H1 (cell line): ENCODE results near the gene ACMSD. TPM values are rescaled to one million over a fixed set of nuclear protein-coding genes. Genes with fewer than 3 reads are reported as not detected.

Source experiments
- CTCF ChIA-PET: fragments of 300-600 bp; sonication (Branson Sonifier 250); formaldehyde crosslinking; loops from one replicate; lab custom pipeline; 2021; ENCODE audit not compliant: partially characterized antibody; lab: Charles Lee
- POLR2A ChIA-PET: fragments of 300-600 bp; sonication (Branson Sonifier 250); formaldehyde crosslinking; loops from one replicate; lab custom pipeline; 2021; ENCODE audit warnings: inconsistent platforms; ENCODE audit not compliant: partially characterized antibody; lab: Charles Lee
- DNase-seq, 2 experiments: peaks; one replicate each; pipeline versions ENCODE4 v3.0.0 to v3.0.0-alpha.2; 2010 to 2022; ENCODE audit warnings: low spot score in 2 of 2, low read depth in 1 of 2, mixed read lengths in 1 of 2
- FAIRE-seq: peaks from 2 replicates; lab custom pipeline; 2011; peaks lifted over from hg19 to GRCh38; lab: Jason Lieb, UNC
- H2AFZ ChIP-seq: 2 replicates; pipeline ENCODE4 v1.8.1; 2012; ENCODE audit warnings: low read length, inconsistent platforms
- H2AK5ac ChIP-seq: 2 replicates; pipeline ENCODE4 v1.6.1; 2013; ENCODE audit warnings: low read depth, low read length
- H2BK120ac ChIP-seq: replicated peaks from 2 replicates; pipeline ENCODE3; 2013; ENCODE audit warnings: low read depth, low read length, inconsistent platforms
- H2BK12ac ChIP-seq: 2 replicates; pipeline ENCODE4 v1.6.1; 2013; ENCODE audit warnings: low read depth, low read length
- H2BK15ac ChIP-seq: 2 replicates; pipeline ENCODE4 v1.6.1; 2013; ENCODE audit warnings: low read length
- H2BK20ac ChIP-seq: 2 replicates; pipeline ENCODE4 v1.6.1; 2013; ENCODE audit warnings: low read length
- H2BK5ac ChIP-seq: 2 replicates; pipeline ENCODE4 v1.6.1; 2013; ENCODE audit warnings: low read depth, low read length
- H3K14ac ChIP-seq: 2 replicates; pipeline ENCODE4 v1.6.1; 2013; ENCODE audit warnings: inconsistent platforms; ENCODE audit not compliant: insufficient read length
- H3K18ac ChIP-seq: 2 replicates; pipeline ENCODE4 v1.6.1; 2013; ENCODE audit warnings: low read length; ENCODE audit errors: extremely low read depth
- H3K23ac ChIP-seq: 2 replicates; pipeline ENCODE4 v1.6.1; 2013; ENCODE audit warnings: inconsistent platforms; ENCODE audit not compliant: insufficient read length
- H3K23me2 ChIP-seq: 2 replicates; pipeline ENCODE4 v1.6.1; 2013; ENCODE audit warnings: low read depth, low read length
- H3K27ac ChIP-seq: 2 replicates; pipeline ENCODE4 v1.6.1; 2011; ENCODE audit warnings: low read depth, low read length, inconsistent platforms
- H3K27me3 ChIP-seq, 4 experiments: replicated peaks in 1 of 4; 1 replicate in 1 of 4; 2 replicates in 3 of 4; pipeline versions ENCODE4 v1.6.1 to v1.8.1; 2011 to 2013; ENCODE audit warnings: low read length in 3 of 4, mild to moderate bottlenecking in 3 of 4, inconsistent platforms in 2 of 4, mixed read lengths in 2 of 4, moderate library complexity in 1 of 4; ENCODE audit not compliant: control insufficient read depth in 3 of 4, insufficient read depth in 3 of 4; ENCODE audit errors: extremely low read depth in 1 of 4
- H3K36me3 ChIP-seq, 4 experiments: 2 replicates each; pipeline versions ENCODE4 v1.6.1 to v1.8.1; 2011 to 2013; ENCODE audit warnings: mild to moderate bottlenecking in 4 of 4, low read length in 3 of 4, moderate library complexity in 2 of 4, control low read depth in 1 of 4, inconsistent platforms in 1 of 4; ENCODE audit not compliant: insufficient read depth in 4 of 4, control insufficient read depth in 2 of 4
- H3K4ac ChIP-seq: replicated peaks from 2 replicates; pipeline ENCODE3; 2013; ENCODE audit warnings: low read length, low read depth, mixed read lengths, inconsistent platforms; ENCODE audit not compliant: insufficient read length
- H3K4me1 ChIP-seq, 4 experiments: replicated peaks in 1 of 4; 1 replicate in 1 of 4; 2 replicates in 3 of 4; pipeline versions ENCODE4 v1.6.1 to v1.8.1; 2011 to 2013; ENCODE audit warnings: low read length in 3 of 4, inconsistent platforms in 2 of 4, mixed read lengths in 1 of 4; ENCODE audit not compliant: insufficient read depth in 4 of 4, control insufficient read depth in 3 of 4
- H3K4me2 ChIP-seq, 2 experiments: 2 replicates each; pipeline versions ENCODE4 v1.6.1 to v1.8.1; 2011 to 2013; ENCODE audit warnings: low read depth in 2 of 2, low read length in 2 of 2, control low read depth in 1 of 2, inconsistent platforms in 1 of 2, mild to moderate bottlenecking in 1 of 2; ENCODE audit not compliant: insufficient read depth in 1 of 2
- H3K4me3 ChIP-seq, 4 experiments: fragments of 200-600, 300-600 bp in 1 of 4; sonication (generic), shearing (Covaris generic), sonication (Bioruptor Twin) in 1 of 4; 2 replicates each; pipeline versions ENCODE4 v1.5.1 to v1.8.1; 2011 to 2016; ENCODE audit warnings: low read length in 4 of 4, low read depth in 3 of 4, control low read depth in 2 of 4, inconsistent platforms in 2 of 4, mild to moderate bottlenecking in 2 of 4, mixed read lengths in 1 of 4, moderate library complexity in 1 of 4; ENCODE audit not compliant: insufficient read depth in 2 of 4; ENCODE audit errors: extremely low read depth in 1 of 4
- H3K56ac ChIP-seq: replicated peaks from 2 replicates; pipeline ENCODE3; 2013; ENCODE audit warnings: low read depth, mild to moderate bottlenecking, mixed read lengths, low read length, inconsistent platforms; ENCODE audit not compliant: insufficient read length
- H3K79me1 ChIP-seq: 2 replicates; pipeline ENCODE4 v1.6.1; 2013; ENCODE audit warnings: low read depth, low read length, control low read depth
- H3K79me2 ChIP-seq, 2 experiments: 2 replicates each; pipeline versions ENCODE4 v1.6.1 to v1.8.1; 2012 to 2013; ENCODE audit warnings: low read length in 2 of 2, mild to moderate bottlenecking in 2 of 2, inconsistent platforms in 1 of 2; ENCODE audit not compliant: insufficient read depth in 2 of 2, control insufficient read depth in 1 of 2
- H3K9ac ChIP-seq, 4 experiments: replicated peaks in 1 of 4; 1 replicate in 1 of 4; 2 replicates in 3 of 4; pipeline versions ENCODE4 v1.6.1 to v1.8.1; 2011 to 2013; ENCODE audit warnings: low read depth in 3 of 4, low read length in 3 of 4, control low read depth in 2 of 4, mild to moderate bottlenecking in 2 of 4, moderate library complexity in 2 of 4, inconsistent platforms in 1 of 4; ENCODE audit errors: extremely low read depth in 1 of 4
- H3K9me3 ChIP-seq, 2 experiments: 2 replicates each; pipeline versions ENCODE4 v1.6.1 to v1.8.1; 2012 to 2013; ENCODE audit warnings: mild to moderate bottlenecking in 2 of 2, moderate library complexity in 2 of 2, control low read depth in 1 of 2, inconsistent platforms in 1 of 2, low read depth in 1 of 2, low read length in 1 of 2, mixed read lengths in 1 of 2; ENCODE audit not compliant: insufficient read depth in 2 of 2
- H4K20me1 ChIP-seq, 2 experiments: replicated peaks in 1 of 2; 2 replicates each; pipeline versions ENCODE3 to v1.8.1; 2011 to 2013; ENCODE audit warnings: inconsistent platforms in 2 of 2, low read length in 2 of 2, mild to moderate bottlenecking in 1 of 2; ENCODE audit not compliant: insufficient read depth in 2 of 2, control insufficient read depth in 1 of 2
- H4K5ac ChIP-seq: 2 replicates; pipeline ENCODE4 v1.6.1; 2013; ENCODE audit warnings: low read length, low read depth, mixed read lengths, inconsistent platforms; ENCODE audit not compliant: insufficient read length
- H4K8ac ChIP-seq: 2 replicates; pipeline ENCODE4 v1.8.0; 2013; ENCODE audit warnings: mild to moderate bottlenecking, moderate library complexity, low read length, inconsistent platforms; ENCODE audit not compliant: insufficient read depth; ENCODE audit errors: extremely low read depth
- H4K91ac ChIP-seq: replicated peaks from 2 replicates; pipeline ENCODE3; 2013; ENCODE audit warnings: low read length, mixed read lengths, inconsistent platforms; ENCODE audit not compliant: insufficient read length
- CTBP2 ChIP-seq: IDR thresholded peaks from 2 replicates; pipeline ENCODE4 v1.7.0; 2011; ENCODE audit warnings: borderline replicate concordance, mild to moderate bottlenecking, moderate library complexity, mixed read lengths, low read length; ENCODE audit not compliant: insufficient read depth, insufficient read length
- E2F6 ChIP-seq: IDR thresholded peaks from 2 replicates; pipeline ENCODE4 v1.6.1; 2012; ENCODE audit warnings: inconsistent platforms
- EP300 ChIP-seq, 2 experiments: IDR thresholded peaks; 1 replicate in 1 of 2; 2 replicates in 1 of 2; pipeline ENCODE4 v1.6.1; 2011 to 2012; ENCODE audit warnings: low read depth in 2 of 2, low read length in 2 of 2, mild to moderate bottlenecking in 2 of 2, borderline replicate concordance in 1 of 2, inconsistent platforms in 1 of 2, moderate library complexity in 1 of 2
- SIRT6 ChIP-seq: IDR thresholded peaks from one replicate; pipeline ENCODE4 v1.7.1; 2012; ENCODE audit warnings: low read length, inconsistent platforms
- TEAD4 ChIP-seq: IDR thresholded peaks from 2 replicates; pipeline ENCODE4 v1.6.1; 2012; ENCODE audit warnings: low read depth, low read length, inconsistent platforms, mixed read lengths
- ZNF274 ChIP-seq: IDR thresholded peaks from 2 replicates; pipeline ENCODE4 v1.7.0; 2012; ENCODE audit warnings: low read length, borderline replicate concordance; ENCODE audit errors: extremely low read depth
- WGBS, 2 experiments: shearing (Covaris generic) in 1 of 2; methylation state at CpG; one replicate each; pipeline versions ENCODE4 v1.1.6 to v1.1.7; 2013 to 2015; ENCODE audit warnings: low lambda C conversion rate in 2 of 2, mixed read lengths in 2 of 2, inconsistent platforms in 1 of 2, low coverage in 1 of 2, missing lambda C conversion rate in 1 of 2; ENCODE audit not compliant: insufficient replicate concordance in 2 of 2, insufficient coverage in 1 of 2, insufficient read length in 1 of 2; ENCODE audit errors: extremely low coverage in 1 of 2, missing lambda C conversion rate in 1 of 2; 5-methylcytosine and 5-hydroxymethylcytosine counted together
- polyA plus RNA-seq, 7 experiments: library from polyadenylated mRNA; depleted of rRNA in 3 of 7; stranded (reverse) in 5 of 7; unstranded in 2 of 7; fragments of >200 nt in 5 of 7; fragments of 200-250 nt in 2 of 7; gene quantifications; 1 replicate in 5 of 7; 2 replicates in 1 of 7; 4 replicates in 1 of 7; pipeline versions ENCODE4 v1.2.1 to v1.2.3, GENCODE V29; 2011 to 2013; ENCODE audit warnings: missing spikeins in 2 of 7, mixed read lengths in 2 of 7
- total RNA-seq: library from RNA; stranded (reverse); fragmentation: NEBNext Ultra II Directional; extraction: Animal tissue kit (Norgen Biotek cat#: 25700); gene quantifications from 2 replicates; pipeline ENCODE4 v1.2.1, GENCODE V29; 2021

Gene ACMSD
- total and polyA plus RNA-seq, 2 of the 8 experiments (the other 6 are each of a cell fraction or from before 2014, with no cell fraction given): not detected

- Histone ChIP-seq H3K9ac (no peak overlapping the region), H2BK12ac (no peak overlapping the region), H3K27me3 (no peaks in the 10 kb centered on the region), H3K4me1 (no peaks in the 10 kb centered on the region), H3K4ac (no peak overlapping the region), H3K27ac (no peak overlapping the region), H4K8ac (no peak overlapping the region), H4K20me1 (no peaks in the 10 kb centered on the region), H2BK20ac (no peak overlapping the region), H4K91ac (no peak overlapping the region), H2BK120ac (no peak overlapping the region), H2BK5ac (no peak overlapping the region), H3K18ac (no peak overlapping the region), H3K4me3 (no peak overlapping the region), H3K56ac (no peak overlapping the region), H3K23me2 (no peaks in the 10 kb centered on the region; the same call in 1 of the 2 replicates), H3K9me3 (no peaks in the 10 kb centered on the region), H4K5ac (no peak overlapping the region), H2AFZ (no peak overlapping the region), H2AK5ac (no peak overlapping the region), H3K4me2 (no peak overlapping the region), H2BK15ac (no peak overlapping the region), H3K14ac (no peak overlapping the region), H3K79me2 (no peaks in the 10 kb centered on the region), H3K79me1 (no peaks in the 10 kb centered on the region), H3K23ac (no peak overlapping the region), H3K36me3 (no peaks in the 10 kb centered on the region)
- ChIA-PET POLR2A (interaction anchor here (0.5 kb wide), 1 partner anchor 18 kb away, joined by 4 read pairs; no protein-coding TSS in a partner anchor), CTCF (interaction anchor here (0.9 kb wide), 1 partner anchor 414 kb away, joined by 3 read pairs; no protein-coding TSS in a partner anchor)
- TF ChIP-seq ZNF274 (no peak), EP300 (IDR thresholded peaks at IDR 0.05; ENCODE audit: borderline replicate concordance in 1 of 2, low read depth in 2 of 2, low read length in 2 of 2) (no peak), SIRT6 (no peak), TEAD4 (no peak), CTBP2 (no peak), E2F6 (no peak)
- WGBS, 2 experiments: 86% methylated on average over 1 of the region's 1 CpG; no CpG with 5 or more reads in 1 of the 2 experiments
- no peak for DNase-seq
- no peak for FAIRE-seq
Observed at GRCh38 chr2:134875309-134875708, 36.9 kb downstream of the ACMSD start.
